ENCODE data around the gene SLC43A3.
A peak's percentile ranks its signal among the peaks of the same experiment; 100 is the strongest.

GRCh38 chr11:57456960-57457642 lies 30.2 kb upstream of the SLC43A3 start:
- peak; percentile 92 for TF ChIP-seq CTCF (IDR thresholded peaks at IDR 0.05; ENCODE audit: low read depth, low read length, poor library complexity, severe bottlenecking)
- no peak for TF ChIP-seq EZH2phosphoT487 (IDR thresholded peaks at IDR 0.05; ENCODE audit: borderline replicate concordance, low read length)

Measured in DOHH2 (cell line).